HEK293T (cell line): ENCODE data around the gene DDAH1.

Experiments
- BHLHE40 ChIP-seq: fragments of 450-650 bp; IDR thresholded peaks from 2 replicates; pipeline ENCODE4 v1.6.1; 2016; ENCODE audit warnings: mild to moderate bottlenecking, moderate library complexity, borderline replicate concordance
- ELF4 ChIP-seq: fragments of 450-650 bp; IDR thresholded peaks from 2 replicates; pipeline ENCODE4 v1.6.1; 2017; ENCODE audit warnings: antibody characterized with exemption
- FOXM1 ChIP-seq: fragments of 450-650 bp; IDR thresholded peaks from 2 replicates; pipeline ENCODE4 v1.6.1; 2017; ENCODE audit warnings: mild to moderate bottlenecking, borderline replicate concordance
- LEF1 ChIP-seq: fragments of 450-650 bp; IDR thresholded peaks from 2 replicates; pipeline ENCODE4 v1.6.1; 2017; ENCODE audit warnings: mild to moderate bottlenecking, borderline replicate concordance
- NFRKB ChIP-seq: fragments of 450-650 bp; IDR thresholded peaks from 2 replicates; pipeline ENCODE4 v1.6.1; 2016; ENCODE audit warnings: mild to moderate bottlenecking, moderate library complexity
- SP1 ChIP-seq: fragments of 450-650 bp; IDR thresholded peaks from 2 replicates; pipeline ENCODE4 v1.6.1; 2017
- SUZ12 ChIP-seq: fragments of 450-650 bp; IDR thresholded peaks from 2 replicates; pipeline ENCODE4 v1.6.1; 2016; ENCODE audit warnings: mild to moderate bottlenecking

DNA sequence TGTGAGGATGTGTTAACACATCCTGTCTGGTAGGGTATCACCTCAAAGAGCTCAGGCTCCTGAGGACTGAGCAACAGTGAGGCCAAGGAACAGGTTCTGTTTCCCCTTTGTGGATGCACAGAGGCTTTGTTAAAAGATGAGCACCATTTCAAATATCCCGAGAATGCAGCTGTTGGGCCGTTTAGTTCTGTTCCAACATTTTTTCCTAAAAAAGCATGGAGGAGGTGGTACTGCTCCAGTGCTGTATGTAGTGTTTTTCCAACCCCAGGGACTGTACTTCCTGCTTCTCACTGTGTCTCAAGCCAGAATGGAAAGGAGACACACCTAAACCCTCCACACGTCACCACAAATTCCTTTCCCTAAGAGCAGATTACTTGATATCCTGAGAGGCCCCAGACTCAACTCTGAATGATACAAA is 134.7 kb downstream of the DDAH1 start:
- TF ChIP-seq LEF1: no peak
- TF ChIP-seq SP1: no peak
- no peak for TF ChIP-seq ELF4
- no peak for TF ChIP-seq SUZ12
- no peak for TF ChIP-seq NFRKB
- no peak for TF ChIP-seq BHLHE40
- no peak for TF ChIP-seq FOXM1
